ENCODE data around the gene GIGYF2.
"Not testable (repeated sequence)": the region's sequence is repeated elsewhere in the genome, so short reads cannot be mapped to it uniquely, and the experiment has no call there.

GIGYF2 gene

GRCh38 chr2:232852081-232852480, 154.9 kb downstream of the GIGYF2 start:
- WGBS (ENCODE audit: extremely low coverage, insufficient coverage, low lambda C conversion rate), result no CpG with 5 or more reads among the region's 11 CpGs

GRCh38 chr2:232852676-232853075, 155.5 kb downstream of the GIGYF2 start:
- Histone ChIP-seq H2AK5ac (ENCODE audit: low read length) (no peak overlapping the region), H3K4me1 (ENCODE audit: control insufficient read depth, low read depth, low read length) (no peaks in the 10 kb centered on the region), H3K4ac (ENCODE audit: low read depth, low read length) (no peak overlapping the region), H3K36me3 (ENCODE audit: control insufficient read depth, insufficient read depth, low read length) (peaks cover 12% of the 10 kb centered on the region), H4K5ac (ENCODE audit: low read length) (no peak overlapping the region), H3K23ac (ENCODE audit: low read length) (no peak overlapping the region), H3K18ac (ENCODE audit: low read length) (no peak overlapping the region), H2BK5ac (ENCODE audit: low read length) (no peak overlapping the region), H2BK120ac (ENCODE audit: low read depth, low read length) (no peak overlapping the region), H3K56ac (ENCODE audit: low read length) (no peak overlapping the region), H3K27ac (ENCODE audit: low read depth, low read length) (no peak overlapping the region), H2BK15ac (replicated peaks; ENCODE audit: low read depth) (no peak overlapping the region), H3K4me2 (ENCODE audit: low read length) (no peak overlapping the region), H3K9ac (ENCODE audit: low read length) (no peak overlapping the region), H3K27me3 (ENCODE audit: insufficient read depth, low read length, poor library complexity) (no peaks in the 10 kb centered on the region), H3K79me2 (ENCODE audit: control insufficient read depth, insufficient read depth, low read length) (no peaks in the 10 kb centered on the region), H3K79me1 (ENCODE audit: low read length) (no peaks in the 10 kb centered on the region), H4K8ac (ENCODE audit: low read depth, low read length) (no peak overlapping the region), H3K4me3 (ENCODE audit: low read length) (no peak overlapping the region)
- WGBS (ENCODE audit: extremely low coverage, insufficient coverage, low lambda C conversion rate), result no CpG with 5 or more reads among the region's 2 CpGs
- DNase-seq, result no peak

More at GRCh38 chr2:232852081-232852480, 154.9 kb downstream of the GIGYF2 start:
- H3K79me2 ChIP-seq (ENCODE audit: control insufficient read depth, insufficient read depth, low read length); H3K4me3 ChIP-seq (ENCODE audit: low read length); H3K18ac ChIP-seq (ENCODE audit: low read length); H3K4me2 ChIP-seq (ENCODE audit: low read length); H4K8ac ChIP-seq (ENCODE audit: low read depth, low read length); H4K5ac ChIP-seq (ENCODE audit: low read length); H3K4ac ChIP-seq (ENCODE audit: low read depth, low read length); H3K27me3 ChIP-seq (ENCODE audit: insufficient read depth, low read length, poor library complexity); H3K27ac ChIP-seq (ENCODE audit: low read depth, low read length); H3K23ac ChIP-seq (ENCODE audit: low read length); DNase-seq; H2BK120ac ChIP-seq (ENCODE audit: low read depth, low read length); H3K56ac ChIP-seq (ENCODE audit: low read length); H2AK5ac ChIP-seq (ENCODE audit: low read length); H2BK15ac ChIP-seq (replicated peaks; ENCODE audit: low read depth); H3K9ac ChIP-seq (ENCODE audit: low read length); H3K4me1 ChIP-seq (ENCODE audit: control insufficient read depth, low read depth, low read length); H3K79me1 ChIP-seq (ENCODE audit: low read length); H2BK5ac ChIP-seq (ENCODE audit: low read length): not testable (repeated sequence)
- peaks cover 10% of the 10 kb centered on the region for H3K36me3 ChIP-seq (ENCODE audit: control insufficient read depth, insufficient read depth, low read length)

- H4K8ac ChIP-seq (ENCODE audit: low read depth, low read length), result no peak overlapping the region
- H3K18ac ChIP-seq (ENCODE audit: low read length), result no peak overlapping the region
- H2AK5ac ChIP-seq (ENCODE audit: low read length), result no peak overlapping the region
- no peak overlapping the region for H2BK5ac ChIP-seq (ENCODE audit: low read length)
- no peak overlapping the region for H3K23ac ChIP-seq (ENCODE audit: low read length)
- H3K4me3 ChIP-seq (ENCODE audit: low read length), result no peak overlapping the region
- H3K79me2 ChIP-seq (ENCODE audit: control insufficient read depth, insufficient read depth, low read length), result no peaks in the 10 kb centered on the region
- no peak overlapping the region for H3K56ac ChIP-seq (ENCODE audit: low read length)
- no peak overlapping the region for H2BK15ac ChIP-seq (replicated peaks; ENCODE audit: low read depth)
- H4K5ac ChIP-seq (ENCODE audit: low read length), result no peak overlapping the region
- no peak for DNase-seq
- H3K27ac ChIP-seq (ENCODE audit: low read depth, low read length), result no peak overlapping the region
- H3K4me1 ChIP-seq (ENCODE audit: control insufficient read depth, low read depth, low read length), result no peaks in the 10 kb centered on the region
- H2BK120ac ChIP-seq (ENCODE audit: low read depth, low read length), result no peak overlapping the region
- peaks cover 14% of the 10 kb centered on the region for H3K36me3 ChIP-seq (ENCODE audit: control insufficient read depth, insufficient read depth, low read length)
- H3K4ac ChIP-seq (ENCODE audit: low read depth, low read length), result no peak overlapping the region
- H3K27me3 ChIP-seq (ENCODE audit: insufficient read depth, low read length, poor library complexity), result no peaks in the 10 kb centered on the region
- H3K79me1 ChIP-seq (ENCODE audit: low read length), result no peaks in the 10 kb centered on the region
- no CpG with 5 or more reads among the region's 7 CpGs for WGBS (ENCODE audit: extremely low coverage, insufficient coverage, low lambda C conversion rate)
- no peak overlapping the region for H3K9ac ChIP-seq (ENCODE audit: low read length)
- no peak overlapping the region for H3K4me2 ChIP-seq (ENCODE audit: low read length)
These were observed 157.0 kb downstream of the GIGYF2 start for GRCh38 chr2:232854082-232854481.

- Histone ChIP-seq H3K4ac (ENCODE audit: low read depth, low read length) (no peak overlapping the region), H3K79me2 (ENCODE audit: control insufficient read depth, insufficient read depth, low read length) (no peaks in the 10 kb centered on the region), H4K8ac (ENCODE audit: low read depth, low read length) (no peak overlapping the region), H3K27ac (ENCODE audit: low read depth, low read length) (no peak overlapping the region), H3K4me2 (ENCODE audit: low read length) (no peak overlapping the region), H3K9ac (ENCODE audit: low read length) (no peak overlapping the region), H3K56ac (ENCODE audit: low read length) (no peak overlapping the region), H2BK5ac (ENCODE audit: low read length) (no peak overlapping the region), H2AK5ac (ENCODE audit: low read length) (no peak overlapping the region), H3K4me3 (ENCODE audit: low read length) (no peak overlapping the region), H2BK15ac (replicated peaks; ENCODE audit: low read depth) (no peak overlapping the region), H3K27me3 (ENCODE audit: insufficient read depth, low read length, poor library complexity) (no peaks in the 10 kb centered on the region), H3K36me3 (ENCODE audit: control insufficient read depth, insufficient read depth, low read length) (peaks cover 8% of the 10 kb centered on the region), H3K23ac (ENCODE audit: low read length) (no peak overlapping the region), H4K5ac (ENCODE audit: low read length) (no peak overlapping the region), H3K4me1 (ENCODE audit: control insufficient read depth, low read depth, low read length) (no peaks in the 10 kb centered on the region), H3K18ac (ENCODE audit: low read length) (no peak overlapping the region), H2BK120ac (ENCODE audit: low read depth, low read length) (no peak overlapping the region), H3K79me1 (ENCODE audit: low read length) (no peaks in the 10 kb centered on the region)
- DNase-seq, result no peak
- WGBS (ENCODE audit: extremely low coverage, insufficient coverage, low lambda C conversion rate), result no CpG with 5 or more reads among the region's 4 CpGs
These were observed 160.0 kb downstream of the GIGYF2 start for GRCh38 chr2:232857158-232857563.

- no peak overlapping the region for H4K8ac ChIP-seq (ENCODE audit: low read depth, low read length)
- H2BK5ac ChIP-seq (ENCODE audit: low read length), result no peak overlapping the region
- H3K36me3 ChIP-seq (ENCODE audit: control insufficient read depth, insufficient read depth, low read length), result peaks cover 8% of the 10 kb centered on the region
- H3K27ac ChIP-seq (ENCODE audit: low read depth, low read length), result no peak overlapping the region
- no peak overlapping the region for H3K9ac ChIP-seq (ENCODE audit: low read length)
- no peak overlapping the region for H3K4ac ChIP-seq (ENCODE audit: low read depth, low read length)
- no peak overlapping the region for H2BK120ac ChIP-seq (ENCODE audit: low read depth, low read length)
- no peaks in the 10 kb centered on the region for H3K27me3 ChIP-seq (ENCODE audit: insufficient read depth, low read length, poor library complexity)
- no peaks in the 10 kb centered on the region for H3K79me2 ChIP-seq (ENCODE audit: control insufficient read depth, insufficient read depth, low read length)
- no peak overlapping the region for H3K18ac ChIP-seq (ENCODE audit: low read length)
- no peak overlapping the region for H2AK5ac ChIP-seq (ENCODE audit: low read length)
- H3K4me2 ChIP-seq (ENCODE audit: low read length), result no peak overlapping the region
- H3K4me3 ChIP-seq (ENCODE audit: low read length), result no peak overlapping the region
- no peak overlapping the region for H4K5ac ChIP-seq (ENCODE audit: low read length)
- no peak overlapping the region for H3K56ac ChIP-seq (ENCODE audit: low read length)
- H3K4me1 ChIP-seq (ENCODE audit: control insufficient read depth, low read depth, low read length), result no peaks in the 10 kb centered on the region
- no peak overlapping the region for H2BK15ac ChIP-seq (replicated peaks; ENCODE audit: low read depth)
- DNase-seq, result no peak
- no peak overlapping the region for H3K23ac ChIP-seq (ENCODE audit: low read length)
- WGBS (ENCODE audit: extremely low coverage, insufficient coverage, low lambda C conversion rate), result no CpG with 5 or more reads among the region's 4 CpGs
- H3K79me1 ChIP-seq (ENCODE audit: low read length), result no peaks in the 10 kb centered on the region
These were observed 162.3 kb downstream of the GIGYF2 start for GRCh38 chr2:232859385-232859916.

- H3K56ac ChIP-seq (ENCODE audit: low read length), result no peak overlapping the region
- no peaks in the 10 kb centered on the region for H3K27me3 ChIP-seq (ENCODE audit: insufficient read depth, low read length, poor library complexity)
- no peak overlapping the region for H3K18ac ChIP-seq (ENCODE audit: low read length)
- H2AK5ac ChIP-seq (ENCODE audit: low read length), result no peak overlapping the region
- no peak overlapping the region for H2BK120ac ChIP-seq (ENCODE audit: low read depth, low read length)
- H4K5ac ChIP-seq (ENCODE audit: low read length), result no peak overlapping the region
- no peak overlapping the region for H3K4ac ChIP-seq (ENCODE audit: low read depth, low read length)
- WGBS (ENCODE audit: extremely low coverage, insufficient coverage, low lambda C conversion rate), result no CpG with 5 or more reads among the region's 9 CpGs
- no peak overlapping the region for H3K27ac ChIP-seq (ENCODE audit: low read depth, low read length)
- H3K9ac ChIP-seq (ENCODE audit: low read length), result no peak overlapping the region
- no peaks in the 10 kb centered on the region for H3K4me1 ChIP-seq (ENCODE audit: control insufficient read depth, low read depth, low read length)
- peaks cover 8% of the 10 kb centered on the region for H3K36me3 ChIP-seq (ENCODE audit: control insufficient read depth, insufficient read depth, low read length)
- peak; percentile 68 for DNase-seq
- no peak overlapping the region for H4K8ac ChIP-seq (ENCODE audit: low read depth, low read length)
- no peak overlapping the region for H3K4me2 ChIP-seq (ENCODE audit: low read length)
- H3K79me1 ChIP-seq (ENCODE audit: low read length), result no peaks in the 10 kb centered on the region
- H3K23ac ChIP-seq (ENCODE audit: low read length), result no peak overlapping the region
- no peak overlapping the region for H2BK15ac ChIP-seq (replicated peaks; ENCODE audit: low read depth)
- no peak overlapping the region for H2BK5ac ChIP-seq (ENCODE audit: low read length)
- no peaks in the 10 kb centered on the region for H3K79me2 ChIP-seq (ENCODE audit: control insufficient read depth, insufficient read depth, low read length)
- H3K4me3 ChIP-seq (ENCODE audit: low read length), result no peak overlapping the region
These were observed 163.6 kb downstream of the GIGYF2 start for GRCh38 chr2:232860593-232861241.
